Stomach (tissue), 4 donors: Measurements from ENCODE around the gene CBX4.

Source experiments
- POLR2A ChIP-seq, 4 donors: fragments of 450-650 bp; IDR thresholded peaks; one replicate each; pipeline ENCODE4 v1.6.1; 2016; ENCODE audit warnings: antibody characterized with exemption in 4 of 4, control low read depth in 2 of 4, mild to moderate bottlenecking in 1 of 4, moderate library complexity in 1 of 4
- TF ChIP-seq, protein P1 (sequence below), 7 experiments: fragments of 450-650 bp in 4 of 7; fragments of 200-600 bp in 3 of 7; sonication (generic) in 3 of 7; IDR thresholded peaks; one replicate each; pipeline ENCODE4 v1.5.1; 2016 to 2019; ENCODE audit warnings: antibody characterized with exemption in 7 of 7, control low read depth in 2 of 7, mild to moderate bottlenecking in 1 of 7

DNA sequence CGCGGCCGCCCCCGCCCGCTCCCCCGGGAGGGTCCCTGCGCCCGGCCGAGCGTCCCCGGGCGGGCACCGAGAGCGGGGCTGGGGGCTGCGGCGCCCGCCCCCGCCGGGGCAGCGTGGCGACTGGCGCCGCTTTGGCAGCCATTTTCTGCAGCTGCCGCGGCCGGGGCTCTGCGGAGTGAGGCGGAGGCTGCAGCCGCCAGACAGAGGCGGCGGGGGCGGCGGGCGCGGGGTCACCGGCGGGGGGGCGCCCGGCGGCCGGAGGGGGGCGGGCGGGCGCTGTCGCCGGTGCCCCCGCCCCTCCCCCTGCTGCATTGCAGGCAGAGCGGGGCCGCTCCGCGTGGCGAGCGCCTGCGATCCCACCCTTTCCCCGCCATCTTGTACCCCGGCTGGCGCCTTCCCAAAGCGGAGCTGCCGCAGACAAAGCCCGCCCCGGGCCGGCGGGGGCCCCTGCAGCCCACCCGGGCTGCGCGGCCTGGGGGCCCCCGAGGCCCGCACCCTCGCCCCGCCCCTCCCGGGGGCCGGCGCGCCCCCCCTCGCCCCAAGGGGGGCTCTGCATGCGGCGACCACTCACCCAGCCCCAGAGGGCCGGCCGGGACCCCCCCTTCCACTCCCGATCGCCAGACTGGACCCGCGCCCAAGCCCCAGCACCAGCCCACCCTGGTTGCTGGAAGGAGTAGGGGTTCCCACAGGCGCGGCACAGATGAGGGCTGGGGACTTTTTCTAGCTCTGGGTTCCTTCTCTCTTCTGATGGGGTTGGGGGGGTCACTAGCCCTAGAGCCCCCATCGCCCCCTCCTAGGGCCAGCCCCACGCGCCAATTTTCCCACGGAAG is 25.7 kb downstream of the CBX4 start:
- TF ChIP-seq, protein P1, sequence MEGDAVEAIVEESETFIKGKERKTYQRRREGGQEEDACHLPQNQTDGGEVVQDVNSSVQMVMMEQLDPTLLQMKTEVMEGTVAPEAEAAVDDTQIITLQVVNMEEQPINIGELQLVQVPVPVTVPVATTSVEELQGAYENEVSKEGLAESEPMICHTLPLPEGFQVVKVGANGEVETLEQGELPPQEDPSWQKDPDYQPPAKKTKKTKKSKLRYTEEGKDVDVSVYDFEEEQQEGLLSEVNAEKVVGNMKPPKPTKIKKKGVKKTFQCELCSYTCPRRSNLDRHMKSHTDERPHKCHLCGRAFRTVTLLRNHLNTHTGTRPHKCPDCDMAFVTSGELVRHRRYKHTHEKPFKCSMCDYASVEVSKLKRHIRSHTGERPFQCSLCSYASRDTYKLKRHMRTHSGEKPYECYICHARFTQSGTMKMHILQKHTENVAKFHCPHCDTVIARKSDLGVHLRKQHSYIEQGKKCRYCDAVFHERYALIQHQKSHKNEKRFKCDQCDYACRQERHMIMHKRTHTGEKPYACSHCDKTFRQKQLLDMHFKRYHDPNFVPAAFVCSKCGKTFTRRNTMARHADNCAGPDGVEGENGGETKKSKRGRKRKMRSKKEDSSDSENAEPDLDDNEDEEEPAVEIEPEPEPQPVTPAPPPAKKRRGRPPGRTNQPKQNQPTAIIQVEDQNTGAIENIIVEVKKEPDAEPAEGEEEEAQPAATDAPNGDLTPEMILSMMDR (IDR thresholded peaks at IDR 0.05) = no peak
- no peak for TF ChIP-seq POLR2A (IDR thresholded peaks at IDR 0.05)
